HCT116 (cell line): ENCODE measurements around the gene INS. TPM values are rescaled to one million over a fixed set of nuclear protein-coding genes. Genes with fewer than 3 reads are reported as not detected.

Experiments
- ATAC-seq: fragments of 200-7000 bp; cut with Tn5 transposase; 2 replicates; pipeline ENCODE4 v1.9.1; 2020; ENCODE audit warnings: mild to moderate bottlenecking, moderate library complexity
- BruUV-seq: library from RNA; stranded (reverse); fragments of 400-500 nt; replicated peaks from 2 replicates; lab custom pipeline; 2021; lab: Mats Ljungman, UMichigan
- CTCF ChIA-PET: fragments of 300-600 bp; sonication (Branson Sonifier 250); formaldehyde crosslinking; loops from one replicate; lab custom pipeline; 2021; ENCODE audit warnings: antibody characterized with exemption; lab: Charles Lee
- POLR2A ChIA-PET: fragments of 300-600, 350-600 bp; sonication (Branson Sonifier 250); formaldehyde crosslinking; loops from one replicate; lab custom pipeline; 2021; ENCODE audit warnings: antibody characterized with exemption; lab: Charles Lee
- RAD21 ChIA-PET, 2 experiments: fragments of 300-600 bp; sonication (Branson Sonifier 250); formaldehyde crosslinking; loops; one replicate each; lab custom pipeline; 2023; ENCODE audit warnings: low total read pairs in 2 of 2; ENCODE audit not compliant: uncharacterized antibody in 2 of 2, unreplicated experiment in 2 of 2, low non-redundant PET in 1 of 2; lab: Charles Lee
- DNase-seq: peaks from one replicate; pipeline ENCODE4 v3.0.0-alpha.2; 2010; ENCODE audit warnings: low read depth, low spot score
- H2AFZ ChIP-seq: fragments of 200-600 bp; shearing (Covaris generic), sonication (generic); 2 replicates; pipeline ENCODE4 v1.6.1; 2017; ENCODE audit warnings: low read depth, mixed run types, mixed read lengths, antibody characterized with exemption, low read length; ENCODE audit not compliant: poor library complexity, severe bottlenecking
- H3K27ac ChIP-seq: 2 replicates; pipeline ENCODE4 v1.5.1; 2012; ENCODE audit warnings: low read depth, low read length
- H3K27me3 ChIP-seq: fragments of 200-600 bp; sonication (generic); 2 replicates; pipeline ENCODE4 v1.6.1; 2016; ENCODE audit warnings: mixed run types, low read length, mixed read lengths; ENCODE audit not compliant: insufficient read depth
- H3K36me3 ChIP-seq, 2 experiments: fragments of 200-500 bp in 1 of 2; fragments of 200-600 bp in 1 of 2; sonication (Bioruptor generic) in 1 of 2; sonication (generic) in 1 of 2; 2 replicates each; pipeline versions ENCODE4 v1.5.1 to v1.6.1; 2014 to 2016; ENCODE audit warnings: low read length in 2 of 2, inconsistent platforms in 1 of 2, mixed read lengths in 1 of 2, mixed run types in 1 of 2; ENCODE audit not compliant: insufficient read depth in 2 of 2, control insufficient read depth in 1 of 2
- H3K4me1 ChIP-seq, 2 experiments: fragments of 200-600 bp in 1 of 2; sonication (generic) in 1 of 2; 2 replicates each; pipeline versions ENCODE4 v1.5.1 to v1.6.1; 2012 to 2017; ENCODE audit warnings: low read length in 2 of 2, inconsistent platforms in 1 of 2, mild to moderate bottlenecking in 1 of 2, mixed read lengths in 1 of 2, mixed run types in 1 of 2, moderate library complexity in 1 of 2; ENCODE audit not compliant: insufficient read depth in 2 of 2, control insufficient read depth in 1 of 2
- H3K4me2 ChIP-seq: fragments of 200-600 bp; sonication (generic); 2 replicates; pipeline ENCODE4 v1.6.1; 2017; ENCODE audit warnings: mixed run types, low read length, mixed read lengths
- H3K4me3 ChIP-seq, 2 experiments: fragments of 200-600 bp in 1 of 2; sonication (generic) in 1 of 2; replicated peaks in 1 of 2; 2 replicates each; pipeline ENCODE4 v1.5.1; 2011 to 2016; ENCODE audit warnings: low read length in 2 of 2, control low read depth in 1 of 2, low read depth in 1 of 2, mild to moderate bottlenecking in 1 of 2, mixed read lengths in 1 of 2, mixed run types in 1 of 2
- H3K79me2 ChIP-seq: fragments of 200-600 bp; sonication (generic); 2 replicates; pipeline ENCODE4 v1.6.1; 2017; ENCODE audit warnings: mild to moderate bottlenecking, mixed run types, low read length, moderate library complexity, mixed read lengths; ENCODE audit not compliant: insufficient read depth
- H3K9ac ChIP-seq: fragments of 200-600 bp; sonication (generic); 2 replicates; pipeline ENCODE4 v1.6.1; 2016; ENCODE audit warnings: low read length, mixed read lengths
- H3K9me2 ChIP-seq: fragments of 200-600 bp; sonication (generic), shearing (Covaris generic); 2 replicates; pipeline ENCODE4 v1.6.1; 2017; ENCODE audit warnings: mixed run types, mild to moderate bottlenecking, moderate library complexity; ENCODE audit not compliant: insufficient read depth
- H3K9me3 ChIP-seq, 2 experiments: fragments of 200-500 bp in 1 of 2; fragments of 200-600 bp in 1 of 2; sonication (Bioruptor generic) in 1 of 2; sonication (generic) in 1 of 2; 2 replicates each; pipeline ENCODE4 v1.6.1; 2014 to 2017; ENCODE audit warnings: low read length in 2 of 2, mixed read lengths in 2 of 2, inconsistent platforms in 1 of 2, low read depth in 1 of 2, mild to moderate bottlenecking in 1 of 2, mixed run types in 1 of 2, moderate library complexity in 1 of 2; ENCODE audit not compliant: control insufficient read depth in 1 of 2, insufficient read depth in 1 of 2
- H4K20me1 ChIP-seq: fragments of 200-600 bp; sonication (generic), shearing (Covaris generic); 2 replicates; pipeline ENCODE4 v1.6.1; 2017; ENCODE audit warnings: mixed run types, mild to moderate bottlenecking, moderate library complexity; ENCODE audit not compliant: insufficient read depth
- CBX3 ChIP-seq: IDR thresholded peaks from 2 replicates; pipeline ENCODE4 v1.6.1; 2012; ENCODE audit warnings: low read depth
- CTCF ChIP-seq, 3 experiments: fragments of 200-600 bp in 1 of 3; sonication (generic) in 1 of 3; IDR thresholded peaks in 2 of 3; conservative IDR thresholded peaks in 1 of 3; 2 replicates each; pipeline ENCODE4 v1.5.1; 2012 to 2017; ENCODE audit warnings: low read depth in 2 of 3, low read length in 2 of 3, antibody characterized with exemption in 1 of 3, borderline replicate concordance in 1 of 3, control low read depth in 1 of 3, mild to moderate bottlenecking in 1 of 3, mixed read lengths in 1 of 3, mixed run types in 1 of 3, moderate library complexity in 1 of 3; ENCODE audit not compliant: insufficient read depth in 1 of 3
- EGR1 ChIP-seq: IDR thresholded peaks from 2 replicates; pipeline ENCODE4 v1.6.1; 2012; ENCODE audit warnings: low read depth
- MAX ChIP-seq: IDR thresholded peaks from 2 replicates; pipeline ENCODE4 v1.6.1; 2012
- SP1 ChIP-seq: IDR thresholded peaks from 2 replicates; pipeline ENCODE4 v1.6.1; 2012; ENCODE audit warnings: low read depth
- ZFX ChIP-seq: fragments of 450-650 bp; IDR thresholded peaks from 2 replicates; pipeline ENCODE4 v1.6.1; 2017
- intact Hi-C: fragments of 100-400 bp; cut with micrococcal nuclease; formaldehyde crosslinking; loops from 2 replicates; pipeline ENCODE4 v1.10.0; 2022
- total RNA-seq: library from RNA; stranded (reverse); gene quantifications from one replicate; pipeline ENCODE4 v1.2.1, GENCODE V29; 2021; ENCODE audit not compliant: unreplicated experiment

The INS gene
- total RNA-seq, 1 experiment from 2014 or later, result 0.44 TPM

GRCh38 chr11:2202071-2202899 is 41.3 kb upstream of the INS start:
- no peak for DNase-seq
- no peak overlapping the region for H3K27ac ChIP-seq
- TF ChIP-seq CBX3, result peak; percentile 51; the same call in 1 of the 2 replicates
- 0 out of 2 replicates have a peak, but pooled peaks have one; percentile 2 for TF ChIP-seq ZFX
- no peak for TF ChIP-seq EGR1
- TF ChIP-seq MAX, result peak; percentile 74; the same call in 1 of the 2 replicates
- intact Hi-C loops, result no loop called here
- H3K9me2 ChIP-seq, result no peaks in the 10 kb centered on the region
- no peaks in the 10 kb centered on the region for H3K79me2 ChIP-seq
- H4K20me1 ChIP-seq, result no peaks in the 10 kb centered on the region
- no peak overlapping the region for H3K9ac ChIP-seq
- peak overlapping the region; percentile 54 for H3K4me2 ChIP-seq
- ChIA-PET CTCF (interaction anchor here (0.6 to 1.1 kb wide), 4 partner anchors 97 to 219 kb away, joined by 3 read pairs; no protein-coding TSS in a partner anchor), POLR2A (no interaction called here), RAD21 (interaction anchor here in 1 of 2 experiments (0.6 kb wide), 1 partner anchor 198 kb away, joined by 9 read pairs; the partner anchor contains the start of gene TSSC4)
- H2AFZ ChIP-seq, result no peak overlapping the region
- peak; percentile 52 for ATAC-seq
- peaks cover 16 to 25% of the 10 kb centered on the region in 2 experiments for H3K4me1 ChIP-seq
- no peaks in the 10 kb centered on the region for H3K36me3 ChIP-seq
- H3K9me3 ChIP-seq, result no peaks in the 10 kb centered on the region
- H3K4me3 ChIP-seq, result no peak overlapping the region
- H3K27me3 ChIP-seq, result no peaks in the 10 kb centered on the region
- no TSS peak for BruUV-seq

DNA sequence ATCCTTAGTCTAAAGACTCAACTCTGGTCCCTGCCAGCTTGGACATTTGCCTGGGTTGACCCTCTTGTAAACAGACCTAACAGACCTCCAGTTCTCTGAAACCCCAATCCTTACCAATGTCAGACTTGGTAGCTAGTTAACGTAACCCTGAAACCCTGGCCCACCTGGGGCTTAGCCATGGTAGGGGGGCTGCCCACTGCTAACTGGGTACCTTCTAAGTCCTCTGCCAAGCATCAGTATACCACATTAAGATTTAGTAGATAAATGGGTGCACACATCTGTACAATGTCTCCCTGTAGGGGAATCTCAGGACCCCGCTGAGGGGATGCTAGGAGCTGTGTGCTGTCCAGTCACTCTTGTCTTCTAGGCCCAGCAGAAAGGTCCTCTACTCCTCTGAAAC is 40.5 kb upstream of the INS start:
- Histone ChIP-seq H3K9me2 (no peaks in the 10 kb centered on the region), H3K4me1 (peaks cover 16 to 25% of the 10 kb centered on the region in 2 experiments), H3K36me3 (no peaks in the 10 kb centered on the region), H3K4me2 (no peak overlapping the region), H3K27ac (no peak overlapping the region), H3K9me3 (no peaks in the 10 kb centered on the region), H3K79me2 (no peaks in the 10 kb centered on the region), H4K20me1 (no peaks in the 10 kb centered on the region), H3K27me3 (no peaks in the 10 kb centered on the region), H3K4me3 (no peak overlapping the region), H3K9ac (no peak overlapping the region), H2AFZ (no peak overlapping the region)
- ChIA-PET POLR2A (no interaction called here), RAD21 (no interaction called here), CTCF (interaction anchor here (1.0 to 1.1 kb wide), 2 partner anchors 218 to 219 kb away, joined by 3 read pairs; no protein-coding TSS in a partner anchor)
- intact Hi-C loops, result no loop called here
- DNase-seq, result no peak
- TF ChIP-seq MAX (no peak), CTCF (IDR thresholded peaks at IDR 0.05 in 2 of 3, conservative IDR thresholded peaks at IDR 0.05 in 1 of 3; ENCODE audit: borderline replicate concordance in 1 of 3, insufficient read depth in 1 of 3, low read depth in 2 of 3, low read length in 2 of 3) (no peak), SP1 (no peak), ZFX (no peak)
- BruUV-seq, result no TSS peak
- no peak for ATAC-seq
